GM12878 (cell line): Measurements from ENCODE around the gene ABCA7. TPM values are rescaled to one million over a fixed set of nuclear protein-coding genes. Genes with fewer than 3 reads are reported as not detected.

Source experiments
- ATAC-seq: fragments of 200-7000 bp; cut with Tn5 transposase; 3 replicates; pipeline ENCODE4 v1.9.1; 2020; ENCODE audit warnings: mild to moderate bottlenecking, moderate library complexity
- BruUV-seq: library from RNA; stranded (reverse); fragments of 400-500 nt; replicated peaks from 2 replicates; lab custom pipeline; 2021; lab: Mats Ljungman, UMichigan
- CTCF ChIA-PET: fragments of 300-600 bp; sonication (Branson Sonifier 250); formaldehyde crosslinking; extraction: SDS; loops from one replicate; lab custom pipeline; 2021; ENCODE audit warnings: inconsistent platforms; lab: Yijun Ruan, JAX
- POLR2A ChIA-PET: fragments of 350-600 bp; formaldehyde crosslinking; extraction: SDS; loops from one replicate; lab custom pipeline; 2021; ENCODE audit warnings: inconsistent platforms; lab: Charles Lee
- RAD21 ChIA-PET: fragments of 300-600 bp; sonication (Branson Sonifier 250); formaldehyde crosslinking; loops from one replicate; lab custom pipeline; 2023; ENCODE audit warnings: antibody characterized with exemption; ENCODE audit not compliant: unreplicated experiment; lab: Charles Lee
- SMC1A ChIA-PET: fragments of 300-600 bp; sonication (Branson Sonifier 250); formaldehyde crosslinking; loops from one replicate; lab custom pipeline; 2023; ENCODE audit not compliant: unreplicated experiment, uncharacterized antibody; lab: Charles Lee
- DNase-seq: peaks from one replicate; pipeline ENCODE4 v3.0.0-alpha.2; 2011; ENCODE audit warnings: low read depth, low spot score
- FAIRE-seq: peaks from 3 replicates; lab custom pipeline; 2011; peaks lifted over from hg19 to GRCh38; lab: Jason Lieb, UNC
- H2AFZ ChIP-seq: 2 replicates; pipeline ENCODE4 v1.6.0; 2011; ENCODE audit warnings: low read depth, low read length, control low read depth; ENCODE audit not compliant: control insufficient read depth
- H3K27ac ChIP-seq: 2 replicates; pipeline ENCODE4 v1.5.1; 2011; ENCODE audit warnings: control low read depth; ENCODE audit not compliant: control insufficient read depth, insufficient read depth
- H3K27me3 ChIP-seq, 2 experiments: replicated peaks in 1 of 2; 2 replicates each; pipeline versions ENCODE4 v1.6.0 to v1.6.1; 2011; ENCODE audit warnings: low read length in 1 of 2; ENCODE audit not compliant: control insufficient read depth in 2 of 2, insufficient read depth in 2 of 2
- H3K36me3 ChIP-seq, 2 experiments: 2 replicates each; pipeline ENCODE4 v1.5.1; 2011; ENCODE audit warnings: low read length in 1 of 2; ENCODE audit not compliant: control insufficient read depth in 2 of 2, insufficient read depth in 2 of 2
- H3K4me1 ChIP-seq: 2 replicates; pipeline ENCODE4 v1.6.1; 2011; ENCODE audit warnings: mild to moderate bottlenecking, low read length, moderate library complexity, mixed read lengths; ENCODE audit not compliant: control insufficient read depth, insufficient read depth
- H3K4me2 ChIP-seq: 2 replicates; pipeline ENCODE4 v1.6.0; 2011; ENCODE audit warnings: control low read depth; ENCODE audit not compliant: control insufficient read depth, insufficient read depth
- H3K4me3 ChIP-seq: fragments of 200-600 bp; sonication (generic); 2 replicates; pipeline ENCODE4 v1.5.1; 2016
- H3K79me2 ChIP-seq: 2 replicates; pipeline ENCODE4 v1.6.0; 2011; ENCODE audit warnings: low read length; ENCODE audit not compliant: control insufficient read depth, insufficient read depth
- H3K9ac ChIP-seq: 2 replicates; pipeline ENCODE4 v1.8.0; 2011; ENCODE audit warnings: low read length, control low read depth, mixed read lengths; ENCODE audit not compliant: control insufficient read depth, insufficient read depth
- H3K9me3 ChIP-seq: replicated peaks from 3 replicates; pipeline ENCODE4 v1.5.1; 2011; ENCODE audit warnings: mild to moderate bottlenecking, low read length; ENCODE audit not compliant: control insufficient read depth, insufficient read depth
- H4K20me1 ChIP-seq: 2 replicates; pipeline ENCODE4 v1.6.0; 2011; ENCODE audit not compliant: control insufficient read depth, insufficient read depth
- BHLHE40 ChIP-seq, 2 experiments: fragments of 450-650 bp in 1 of 2; IDR thresholded peaks; 2 replicates each; pipeline ENCODE4 v1.6.1; 2011 to 2017; ENCODE audit warnings: low read depth in 2 of 2, borderline replicate concordance in 1 of 2, improper control_type of control experiment in 1 of 2, low read length in 1 of 2, mild to moderate bottlenecking in 1 of 2
- IRF4 ChIP-seq: IDR thresholded peaks from 2 replicates; pipeline ENCODE4 v1.6.1; 2011; ENCODE audit warnings: low read depth, low read length
- WRNIP1 ChIP-seq: IDR thresholded peaks from 2 replicates; pipeline ENCODE4 v1.6.1; 2011; ENCODE audit warnings: low read depth, low read length, improper control_type of control experiment, borderline replicate concordance
- YBX1 ChIP-seq: fragments of 450-650 bp; IDR thresholded peaks from 2 replicates; pipeline ENCODE4 v1.6.1; 2016; ENCODE audit warnings: antibody characterized with exemption
- WGBS: methylation state at CpG from one replicate; pipeline ENCODE4 v1.1.6; 2016; ENCODE audit warnings: low lambda C conversion rate; ENCODE audit not compliant: insufficient replicate concordance, insufficient coverage; ENCODE audit errors: missing lambda C conversion rate; 5-methylcytosine and 5-hydroxymethylcytosine counted together
- in situ Hi-C: fragments of 300-500 bp; cut with MboI; formaldehyde crosslinking; loops from 9 replicates; pipeline ENCODE4 v1.14.3; 2018; ENCODE audit warnings: mixed read lengths
- intact Hi-C: fragments of 100-400 bp; cut with micrococcal nuclease; formaldehyde crosslinking; loops from one replicate; pipeline ENCODE4 v1.14.2; 2022; ENCODE audit not compliant: unreplicated experiment
- polyA plus RNA-seq, 11 experiments: library from polyadenylated mRNA; depleted of rRNA in 4 of 11; unstranded in 6 of 11; stranded (reverse) in 5 of 11; fragments of >200 nt; fragmentation: Nextera tagmentation in 4 of 11; fragmentation: Illumina TruSeq in 1 of 11; extraction: Ambion mirVana in 4 of 11; extraction: Trizol in 1 of 11; gene quantifications; 1 replicate in 1 of 11; 2 replicates in 10 of 11; pipeline versions ENCODE4 v1.2.1 to v1.2.3, GENCODE V29; 2011 to 2016; ENCODE audit warnings: inconsistent platforms in 2 of 11, missing spikeins in 2 of 11, low read depth in 1 of 11
- total RNA-seq, 4 experiments: library from RNA; depleted of rRNA in 3 of 4; stranded (reverse); fragments of >200 nt in 3 of 4; fragmentation: Illumina TruSeq in 1 of 4; extraction: Trizol in 1 of 4; gene quantifications; 2 replicates each; pipeline versions ENCODE4 v1.2.1 to v1.2.3, GENCODE V29; 2013 to 2021
- TF ChIP-seq, protein P1 (sequence below): IDR thresholded peaks from 2 replicates; pipeline ENCODE4 v1.6.1; 2012; ENCODE audit warnings: low read depth, low read length, improper control_type of control experiment
- TF ChIP-seq, protein P2 (sequence below): fragments of 450-650 bp; formaldehyde crosslinking; IDR thresholded peaks from 2 replicates; pipeline ENCODE4 v1.4.0; 2020; ENCODE audit warnings: mild to moderate bottlenecking, moderate library complexity
- TF ChIP-seq, protein P3 (sequence below): fragments of 450-650 bp; IDR thresholded peaks from 2 replicates; pipeline ENCODE4 v1.6.1; 2016; ENCODE audit warnings: mild to moderate bottlenecking
- TF ChIP-seq, protein P4 (sequence below): IDR thresholded peaks from 2 replicates; pipeline ENCODE4 v1.6.1; 2012; ENCODE audit warnings: low read depth, low read length, improper control_type of control experiment
- TF ChIP-seq, protein P5 (sequence below): IDR thresholded peaks from 2 replicates; pipeline ENCODE4 v1.6.1; 2012; ENCODE audit warnings: improper control_type of control experiment, low read depth, low read length; ENCODE audit not compliant: insufficient replicate concordance

ABCA7 gene
- total and polyA plus RNA-seq, 10 of the 15 experiments (the other 5 are each of a cell fraction or from before 2014, with no cell fraction given): 1.0 to 49.5 (median 14.8) TPM

DNA sequence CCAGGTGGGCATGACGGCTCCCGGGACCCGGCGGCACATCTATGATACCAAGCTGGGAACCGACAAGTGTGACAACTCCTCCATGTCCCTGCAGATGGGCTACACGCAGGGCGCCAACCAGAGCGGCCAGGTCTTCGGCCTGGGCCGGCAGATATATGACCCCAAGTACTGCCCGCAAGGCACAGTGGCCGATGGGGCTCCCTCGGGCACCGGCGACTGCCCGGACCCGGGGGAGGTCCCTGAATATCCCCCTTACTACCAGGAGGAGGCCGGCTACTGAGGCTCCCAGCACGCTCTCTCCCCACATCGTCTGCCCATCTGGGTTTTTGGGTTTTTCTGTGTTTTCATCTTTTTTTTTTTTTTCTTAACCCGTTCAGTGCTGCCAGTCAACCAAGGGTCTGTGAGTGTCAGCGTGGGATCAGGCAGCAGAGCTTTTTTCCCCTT, 2.3 kb upstream of the ABCA7 start:
- H3K4me3 ChIP-seq: peak overlapping the region; percentile 34; the same call in 1 of the 2 replicates
- ATAC-seq: peak; percentile 1
- peak overlapping the region; percentile 42; the same call in 1 of the 2 replicates for H3K9ac ChIP-seq
- SMC1A ChIA-PET: interaction anchor here (0.9 to 5.9 kb wide), 3 partner anchors 9 to 65 kb away, joined by 3 to 22 read pairs (median 4); partner anchors contain the start of gene WDR18
- no peaks in the 10 kb centered on the region; the same call in 2 of the 3 replicates for H3K9me3 ChIP-seq
- no peak for DNase-seq
- H3K4me1 ChIP-seq: peaks cover 38% of the 10 kb centered on the region
- POLR2A ChIA-PET: interaction anchor here (0.6 to 6.3 kb wide), 7 partner anchors 11 to 115 kb away, joined by 3 to 83 read pairs (median 8); partner anchors contain the start of genes ARHGAP45 and CNN2
- RAD21 ChIA-PET: interaction anchor here (0.7 to 4.5 kb wide), 3 partner anchors 10 to 30 kb away, joined by 3 to 39 read pairs (median 8); partner anchors contain the start of genes ARHGAP45 and CNN2
- BruUV-seq: no TSS peak
- no peaks in the 10 kb centered on the region for H3K27me3 ChIP-seq
- no peak overlapping the region for H2AFZ ChIP-seq
- in situ Hi-C loops: no loop called here
- peaks cover 3% of the 10 kb centered on the region; the same call in 1 of the 2 replicates for H3K79me2 ChIP-seq
- H4K20me1 ChIP-seq: no peaks in the 10 kb centered on the region
- peak overlapping the region; percentile 73 for H3K4me2 ChIP-seq
- intact Hi-C loops: no loop called here
- 6% methylated on average over 22 of the region's 22 CpGs for WGBS
- H3K27ac ChIP-seq: peak overlapping the region; percentile 78
- CTCF ChIA-PET: interaction anchor here (0.6 to 1.8 kb wide), 3 partner anchors 10 to 207 kb away, joined by 4 to 11 read pairs (median 4); no protein-coding TSS in a partner anchor
- H3K36me3 ChIP-seq: peaks cover 7 to 11% of the 10 kb centered on the region in 2 experiments
- FAIRE-seq: no peak
- TF ChIP-seq, protein P1, sequence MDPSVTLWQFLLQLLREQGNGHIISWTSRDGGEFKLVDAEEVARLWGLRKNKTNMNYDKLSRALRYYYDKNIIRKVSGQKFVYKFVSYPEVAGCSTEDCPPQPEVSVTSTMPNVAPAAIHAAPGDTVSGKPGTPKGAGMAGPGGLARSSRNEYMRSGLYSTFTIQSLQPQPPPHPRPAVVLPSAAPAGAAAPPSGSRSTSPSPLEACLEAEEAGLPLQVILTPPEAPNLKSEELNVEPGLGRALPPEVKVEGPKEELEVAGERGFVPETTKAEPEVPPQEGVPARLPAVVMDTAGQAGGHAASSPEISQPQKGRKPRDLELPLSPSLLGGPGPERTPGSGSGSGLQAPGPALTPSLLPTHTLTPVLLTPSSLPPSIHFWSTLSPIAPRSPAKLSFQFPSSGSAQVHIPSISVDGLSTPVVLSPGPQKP: no peak
- TF ChIP-seq, protein P2, sequence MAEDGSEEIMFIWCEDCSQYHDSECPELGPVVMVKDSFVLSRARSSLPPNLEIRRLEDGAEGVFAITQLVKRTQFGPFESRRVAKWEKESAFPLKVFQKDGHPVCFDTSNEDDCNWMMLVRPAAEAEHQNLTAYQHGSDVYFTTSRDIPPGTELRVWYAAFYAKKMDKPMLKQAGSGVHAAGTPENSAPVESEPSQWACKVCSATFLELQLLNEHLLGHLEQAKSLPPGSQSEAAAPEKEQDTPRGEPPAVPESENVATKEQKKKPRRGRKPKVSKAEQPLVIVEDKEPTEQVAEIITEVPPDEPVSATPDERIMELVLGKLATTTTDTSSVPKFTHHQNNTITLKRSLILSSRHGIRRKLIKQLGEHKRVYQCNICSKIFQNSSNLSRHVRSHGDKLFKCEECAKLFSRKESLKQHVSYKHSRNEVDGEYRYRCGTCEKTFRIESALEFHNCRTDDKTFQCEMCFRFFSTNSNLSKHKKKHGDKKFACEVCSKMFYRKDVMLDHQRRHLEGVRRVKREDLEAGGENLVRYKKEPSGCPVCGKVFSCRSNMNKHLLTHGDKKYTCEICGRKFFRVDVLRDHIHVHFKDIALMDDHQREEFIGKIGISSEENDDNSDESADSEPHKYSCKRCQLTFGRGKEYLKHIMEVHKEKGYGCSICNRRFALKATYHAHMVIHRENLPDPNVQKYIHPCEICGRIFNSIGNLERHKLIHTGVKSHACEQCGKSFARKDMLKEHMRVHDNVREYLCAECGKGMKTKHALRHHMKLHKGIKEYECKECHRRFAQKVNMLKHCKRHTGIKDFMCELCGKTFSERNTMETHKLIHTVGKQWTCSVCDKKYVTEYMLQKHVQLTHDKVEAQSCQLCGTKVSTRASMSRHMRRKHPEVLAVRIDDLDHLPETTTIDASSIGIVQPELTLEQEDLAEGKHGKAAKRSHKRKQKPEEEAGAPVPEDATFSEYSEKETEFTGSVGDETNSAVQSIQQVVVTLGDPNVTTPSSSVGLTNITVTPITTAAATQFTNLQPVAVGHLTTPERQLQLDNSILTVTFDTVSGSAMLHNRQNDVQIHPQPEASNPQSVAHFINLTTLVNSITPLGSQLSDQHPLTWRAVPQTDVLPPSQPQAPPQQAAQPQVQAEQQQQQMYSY (CRISPR knock-in tag): no peak
- TF ChIP-seq, protein P3, sequence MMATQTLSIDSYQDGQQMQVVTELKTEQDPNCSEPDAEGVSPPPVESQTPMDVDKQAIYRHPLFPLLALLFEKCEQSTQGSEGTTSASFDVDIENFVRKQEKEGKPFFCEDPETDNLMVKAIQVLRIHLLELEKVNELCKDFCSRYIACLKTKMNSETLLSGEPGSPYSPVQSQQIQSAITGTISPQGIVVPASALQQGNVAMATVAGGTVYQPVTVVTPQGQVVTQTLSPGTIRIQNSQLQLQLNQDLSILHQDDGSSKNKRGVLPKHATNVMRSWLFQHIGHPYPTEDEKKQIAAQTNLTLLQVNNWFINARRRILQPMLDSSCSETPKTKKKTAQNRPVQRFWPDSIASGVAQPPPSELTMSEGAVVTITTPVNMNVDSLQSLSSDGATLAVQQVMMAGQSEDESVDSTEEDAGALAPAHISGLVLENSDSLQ: peak; percentile 90
- TF ChIP-seq, protein P4, sequence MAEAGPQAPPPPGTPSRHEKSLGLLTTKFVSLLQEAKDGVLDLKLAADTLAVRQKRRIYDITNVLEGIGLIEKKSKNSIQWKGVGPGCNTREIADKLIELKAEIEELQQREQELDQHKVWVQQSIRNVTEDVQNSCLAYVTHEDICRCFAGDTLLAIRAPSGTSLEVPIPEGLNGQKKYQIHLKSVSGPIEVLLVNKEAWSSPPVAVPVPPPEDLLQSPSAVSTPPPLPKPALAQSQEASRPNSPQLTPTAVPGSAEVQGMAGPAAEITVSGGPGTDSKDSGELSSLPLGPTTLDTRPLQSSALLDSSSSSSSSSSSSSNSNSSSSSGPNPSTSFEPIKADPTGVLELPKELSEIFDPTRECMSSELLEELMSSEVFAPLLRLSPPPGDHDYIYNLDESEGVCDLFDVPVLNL: no peak
- TF ChIP-seq, protein P5, sequence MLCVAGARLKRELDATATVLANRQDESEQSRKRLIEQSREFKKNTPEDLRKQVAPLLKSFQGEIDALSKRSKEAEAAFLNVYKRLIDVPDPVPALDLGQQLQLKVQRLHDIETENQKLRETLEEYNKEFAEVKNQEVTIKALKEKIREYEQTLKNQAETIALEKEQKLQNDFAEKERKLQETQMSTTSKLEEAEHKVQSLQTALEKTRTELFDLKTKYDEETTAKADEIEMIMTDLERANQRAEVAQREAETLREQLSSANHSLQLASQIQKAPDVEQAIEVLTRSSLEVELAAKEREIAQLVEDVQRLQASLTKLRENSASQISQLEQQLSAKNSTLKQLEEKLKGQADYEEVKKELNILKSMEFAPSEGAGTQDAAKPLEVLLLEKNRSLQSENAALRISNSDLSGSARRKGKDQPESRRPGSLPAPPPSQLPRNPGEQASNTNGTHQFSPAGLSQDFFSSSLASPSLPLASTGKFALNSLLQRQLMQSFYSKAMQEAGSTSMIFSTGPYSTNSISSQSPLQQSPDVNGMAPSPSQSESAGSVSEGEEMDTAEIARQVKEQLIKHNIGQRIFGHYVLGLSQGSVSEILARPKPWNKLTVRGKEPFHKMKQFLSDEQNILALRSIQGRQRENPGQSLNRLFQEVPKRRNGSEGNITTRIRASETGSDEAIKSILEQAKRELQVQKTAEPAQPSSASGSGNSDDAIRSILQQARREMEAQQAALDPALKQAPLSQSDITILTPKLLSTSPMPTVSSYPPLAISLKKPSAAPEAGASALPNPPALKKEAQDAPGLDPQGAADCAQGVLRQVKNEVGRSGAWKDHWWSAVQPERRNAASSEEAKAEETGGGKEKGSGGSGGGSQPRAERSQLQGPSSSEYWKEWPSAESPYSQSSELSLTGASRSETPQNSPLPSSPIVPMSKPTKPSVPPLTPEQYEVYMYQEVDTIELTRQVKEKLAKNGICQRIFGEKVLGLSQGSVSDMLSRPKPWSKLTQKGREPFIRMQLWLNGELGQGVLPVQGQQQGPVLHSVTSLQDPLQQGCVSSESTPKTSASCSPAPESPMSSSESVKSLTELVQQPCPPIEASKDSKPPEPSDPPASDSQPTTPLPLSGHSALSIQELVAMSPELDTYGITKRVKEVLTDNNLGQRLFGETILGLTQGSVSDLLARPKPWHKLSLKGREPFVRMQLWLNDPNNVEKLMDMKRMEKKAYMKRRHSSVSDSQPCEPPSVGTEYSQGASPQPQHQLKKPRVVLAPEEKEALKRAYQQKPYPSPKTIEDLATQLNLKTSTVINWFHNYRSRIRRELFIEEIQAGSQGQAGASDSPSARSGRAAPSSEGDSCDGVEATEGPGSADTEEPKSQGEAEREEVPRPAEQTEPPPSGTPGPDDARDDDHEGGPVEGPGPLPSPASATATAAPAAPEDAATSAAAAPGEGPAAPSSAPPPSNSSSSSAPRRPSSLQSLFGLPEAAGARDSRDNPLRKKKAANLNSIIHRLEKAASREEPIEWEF: no peak
- TF ChIP-seq WRNIP1 (no peak), BHLHE40 (IDR thresholded peaks at IDR 0.05; ENCODE audit: borderline replicate concordance in 1 of 2, low read depth in 2 of 2, low read length in 1 of 2) (no peak), YBX1 (no peak), IRF4 (no peak)
